NCI-H146 (cell line): ENCODE data around the gene B4GALNT4.
"Not testable (repeated sequence)": the region's sequence is repeated elsewhere in the genome, so short reads cannot be mapped to it uniquely, and the experiment has no call there.

ENCODE experiments used
- DNase-seq: peaks from one replicate; lab custom pipeline; 2025; lab: John Stamatoyannopoulos, UW

Gene B4GALNT4

GRCh38 chr11:393219-394033, 24.1 kb downstream of the B4GALNT4 start:
- DNase-seq, result no peak

- DNase-seq, result peak; percentile 84
These were observed 24.9 kb downstream of the B4GALNT4 start, which contains the start of gene PKP3 for GRCh38 chr11:394034-394857. Gene PKP3 (plus strand): TSS chr11:394209. CDS start chr11:394293, 84 bp downstream.

- DNase-seq, result no peak
These were observed 25.8 kb downstream of the B4GALNT4 start for GRCh38 chr11:394858-395655.

GRCh38 chr11:395866-396265, 26.6 kb downstream of the B4GALNT4 start:
- DNase-seq, result no peak

- DNase-seq, result no peak
These were observed 27.2 kb downstream of the B4GALNT4 start for GRCh38 chr11:396511-396947.

- DNase-seq, result no peak
These were observed 27.7 kb downstream of the B4GALNT4 start for GRCh38 chr11:396948-397548.

- DNase-seq, result no peak
These were observed 29.5 kb downstream of the B4GALNT4 start for GRCh38 chr11:398826-399225.

- DNase-seq, result no peak
These were observed 30.5 kb downstream of the B4GALNT4 start for GRCh38 chr11:399731-400211.

GRCh38 chr11:400241-400689, 31.0 kb downstream of the B4GALNT4 start:
- DNase-seq, result no peak

- not testable (repeated sequence) for DNase-seq
These were observed 31.9 kb downstream of the B4GALNT4 start for GRCh38 chr11:401196-401595.

GRCh38 chr11:403021-403760, 33.9 kb downstream of the B4GALNT4 start:
- DNase-seq, result no peak

GRCh38 chr11:403761-404431, 34.6 kb downstream of the B4GALNT4 start:
- no peak for DNase-seq

GRCh38 chr11:404551-405264, 35.4 kb downstream of the B4GALNT4 start:
- no peak for DNase-seq

- no peak for DNase-seq
These were observed 36.1 kb downstream of the B4GALNT4 start for GRCh38 chr11:405323-405953.

- DNase-seq, result no peak
These were observed 36.9 kb downstream of the B4GALNT4 start for GRCh38 chr11:405954-406795.

GRCh38 chr11:406796-407650, 37.7 kb downstream of the B4GALNT4 start:
- DNase-seq, result no peak

GRCh38 chr11:407651-408123, 38.4 kb downstream of the B4GALNT4 start:
- no peak for DNase-seq
